Vagina (tissue), 2 donors: Measurements from ENCODE around the gene PLPP1.

Source experiments
- CTCF ChIP-seq, 3 experiments: fragments of 450-650 bp in 2 of 3; fragments of 200-600 bp in 1 of 3; sonication (generic) in 1 of 3; IDR thresholded peaks; one replicate each; pipeline ENCODE4 v1.5.1; 2017 to 2019; ENCODE audit warnings: antibody characterized with exemption in 3 of 3, mild to moderate bottlenecking in 2 of 3, moderate library complexity in 2 of 3
- POLR2A ChIP-seq, 2 donors: fragments of 450-650 bp; IDR thresholded peaks; one replicate each; pipeline ENCODE4 v1.6.1; 2017; ENCODE audit warnings: antibody characterized with exemption in 2 of 2, mild to moderate bottlenecking in 2 of 2, moderate library complexity in 2 of 2

- no peak for TF ChIP-seq CTCF (IDR thresholded peaks at IDR 0.05)
- TF ChIP-seq POLR2A (IDR thresholded peaks at IDR 0.05): no peak
Observed at GRCh38 chr5:55484531-55484930, 50.2 kb downstream of the PLPP1 start.
